Activated naive CD4-positive, alpha-beta T cell treated with anti-CD3 and anti-CD28 coated beads for 36 hours (primary cell): ENCODE data around the gene HNRNPA0. TPM values are rescaled to one million over a fixed set of nuclear protein-coding genes. Genes with fewer than 3 reads are reported as not detected.
"Not testable (repeated sequence)": the region's sequence is repeated elsewhere in the genome, so short reads cannot be mapped to it uniquely, and the experiment has no call there.

Experiments used
- CTCF ChIA-PET: fragments of 350-600 bp; sonication (Branson Sonifier 250); formaldehyde crosslinking; loops from one replicate; lab custom pipeline; 2021; ENCODE audit warnings: antibody characterized with exemption; lab: Charles Lee
- DNase-seq: peaks from one replicate; pipeline ENCODE4 v3.0.0-alpha.2; 2020
- H3K27ac Mint-ChIP-seq: one replicate; pipeline ENCODE4 v1.8.0; 2021; ENCODE audit warnings: mild to moderate bottlenecking, mixed read lengths
- H3K27me3 Mint-ChIP-seq: one replicate; pipeline ENCODE4 v1.8.0; 2021; ENCODE audit warnings: low read depth, mixed read lengths
- H3K36me3 Mint-ChIP-seq: one replicate; pipeline ENCODE4 v1.8.0; 2021; ENCODE audit warnings: low read depth, mixed read lengths
- H3K4me1 Mint-ChIP-seq: one replicate; pipeline ENCODE4 v1.8.0; 2021; ENCODE audit warnings: low read depth, mixed read lengths
- H3K4me3 Mint-ChIP-seq: one replicate; pipeline ENCODE4 v1.8.0; 2021; ENCODE audit warnings: mild to moderate bottlenecking, moderate library complexity, mixed read lengths
- H3K9me3 Mint-ChIP-seq: one replicate; pipeline ENCODE4 v1.8.0; 2021; ENCODE audit warnings: mixed read lengths
- intact Hi-C: fragments of 100-400 bp; cut with micrococcal nuclease; formaldehyde crosslinking; loops from one replicate; pipeline ENCODE4 v1.15.1; 2023
- total RNA-seq, 2 experiments: library from RNA; stranded (reverse); gene quantifications; one replicate each; pipeline ENCODE4 v1.2.3, GENCODE V29; 2021

The HNRNPA0 gene
- total RNA-seq, 2 experiments from 2014 or later: 27.2 to 28.6 TPM

DNA sequence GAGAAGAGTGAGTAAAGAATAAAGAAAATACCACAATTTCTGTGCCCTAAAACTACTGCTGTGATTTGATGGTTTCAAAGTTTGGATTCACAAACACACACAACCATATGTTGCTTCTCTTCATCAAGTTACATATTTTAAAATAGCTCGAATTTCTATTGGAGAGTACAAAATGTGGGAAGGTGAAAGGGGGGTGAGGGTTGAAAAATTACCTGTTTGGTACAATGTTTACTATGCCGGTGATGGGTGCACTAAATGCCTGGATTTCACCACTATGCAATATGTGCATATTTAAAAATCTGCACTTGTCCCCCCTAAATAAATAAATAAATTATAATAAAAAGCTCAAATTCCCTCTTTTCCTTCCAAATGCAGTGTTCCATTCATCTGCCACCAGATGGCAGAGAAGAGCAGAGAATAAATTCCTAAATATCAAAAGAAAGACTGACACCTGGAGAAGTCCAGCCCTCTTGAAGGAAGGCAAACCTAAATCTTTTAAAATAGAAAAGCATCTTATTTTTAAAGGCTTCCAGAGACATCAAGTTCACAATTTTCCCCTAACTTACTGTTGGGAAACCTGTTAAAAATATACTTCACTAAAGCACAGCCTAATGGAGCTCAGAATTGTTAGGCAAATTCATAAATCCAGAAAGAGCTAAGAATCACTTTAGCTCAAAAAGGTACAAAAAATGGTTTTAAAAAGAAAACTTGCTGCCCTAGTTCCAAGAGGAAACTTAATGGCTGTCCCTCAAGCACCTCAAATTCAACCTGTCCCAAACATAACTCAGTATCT lies 24.8 kb upstream of the HNRNPA0 start:
- Mint-ChIP-seq H3K4me1 (no peaks in the 10 kb centered on the region), H3K9me3 (no peaks in the 10 kb centered on the region), H3K36me3 (no peaks in the 10 kb centered on the region)

DNA sequence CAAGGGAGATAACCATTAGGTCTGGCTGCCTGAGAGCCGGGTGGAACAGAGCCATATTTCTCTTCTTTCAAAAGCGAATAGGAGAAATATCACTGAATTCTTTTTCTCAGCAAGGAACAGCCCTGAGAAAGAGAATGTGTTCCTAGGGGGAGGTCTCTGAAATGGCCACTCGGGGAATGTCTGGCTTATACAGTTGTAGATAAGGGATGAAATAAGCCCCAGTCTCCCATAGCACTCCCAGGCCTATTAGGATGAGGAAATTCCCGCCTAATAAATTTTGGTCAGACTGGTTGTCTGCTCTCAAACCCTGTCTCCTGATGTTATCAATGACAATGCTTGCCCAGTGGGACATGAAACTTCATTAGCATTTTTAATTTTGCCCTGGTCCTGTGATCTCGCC lies 13.8 kb upstream of the HNRNPA0 start:
- CTCF ChIA-PET, H3K4me3 Mint-ChIP-seq, H3K27ac Mint-ChIP-seq: not testable (repeated sequence)

More for the DNA sequence above, 24.8 kb upstream of the HNRNPA0 start:
- intact Hi-C loops: loop anchor here (1.0 kb wide), 3 partner anchors 257 to 354 kb away; no protein-coding TSS in a partner anchor
- no peak overlapping the region for H3K4me3 Mint-ChIP-seq
- H3K27ac Mint-ChIP-seq: no peak overlapping the region
- DNase-seq: no peak
- CTCF ChIA-PET: interaction anchor here (0.6 to 3.3 kb wide), 50 partner anchors 15 to 401 kb away, joined by 3 to 35 read pairs (median 4); partner anchors contain the start of genes FAM13B and PKD2L2
- H3K27me3 Mint-ChIP-seq: no peaks in the 10 kb centered on the region

GRCh38 chr5:137761566-137761965 lies 7.4 kb upstream of the HNRNPA0 start:
- intact Hi-C loops: no loop called here
- H3K27ac Mint-ChIP-seq: no peak overlapping the region
- DNase-seq: no peak
- H3K4me1 Mint-ChIP-seq: no peaks in the 10 kb centered on the region
- no peak overlapping the region for H3K4me3 Mint-ChIP-seq
- no peaks in the 10 kb centered on the region for H3K27me3 Mint-ChIP-seq
- H3K36me3 Mint-ChIP-seq: peaks cover under 1% of the 10 kb centered on the region
- CTCF ChIA-PET: interaction anchor here (1.0 to 2.1 kb wide), 2 partner anchors 17 to 21 kb away, joined by 3 to 6 read pairs; no protein-coding TSS in a partner anchor
- H3K9me3 Mint-ChIP-seq: no peaks in the 10 kb centered on the region

More for the DNA sequence above, 13.8 kb upstream of the HNRNPA0 start:
- H3K9me3 Mint-ChIP-seq: peaks cover 16% of the 10 kb centered on the region
- intact Hi-C loops, H3K36me3 Mint-ChIP-seq, DNase-seq, H3K27me3 Mint-ChIP-seq, H3K4me1 Mint-ChIP-seq: not testable (repeated sequence)

GRCh38 chr5:137760719-137761516 lies 6.8 kb upstream of the HNRNPA0 start:
- Mint-ChIP-seq H3K36me3 (no peaks in the 10 kb centered on the region), H3K27me3 (no peaks in the 10 kb centered on the region), H3K4me1 (no peaks in the 10 kb centered on the region), H3K9me3 (no peaks in the 10 kb centered on the region), H3K4me3 (no peak overlapping the region), H3K27ac (no peak overlapping the region)
- DNase-seq: no peak
- CTCF ChIA-PET: interaction anchor here (1.0 to 2.1 kb wide), 5 partner anchors 9 to 20 kb away, joined by 3 to 6 read pairs (median 3); no protein-coding TSS in a partner anchor
- intact Hi-C loops: no loop called here

GRCh38 chr5:137760294-137760693 lies 6.1 kb upstream of the HNRNPA0 start:
- no peak overlapping the region for H3K27ac Mint-ChIP-seq
- H3K4me3 Mint-ChIP-seq: no peak overlapping the region
- peaks cover under 1% of the 10 kb centered on the region for H3K4me1 Mint-ChIP-seq
- DNase-seq: no peak
- no peaks in the 10 kb centered on the region for H3K9me3 Mint-ChIP-seq
- H3K27me3 Mint-ChIP-seq: no peaks in the 10 kb centered on the region
- intact Hi-C loops: no loop called here
- H3K36me3 Mint-ChIP-seq: no peaks in the 10 kb centered on the region
- CTCF ChIA-PET: interaction anchor here (1.0 to 2.1 kb wide), 4 partner anchors 9 to 20 kb away, joined by 3 to 6 read pairs (median 4); no protein-coding TSS in a partner anchor

DNA sequence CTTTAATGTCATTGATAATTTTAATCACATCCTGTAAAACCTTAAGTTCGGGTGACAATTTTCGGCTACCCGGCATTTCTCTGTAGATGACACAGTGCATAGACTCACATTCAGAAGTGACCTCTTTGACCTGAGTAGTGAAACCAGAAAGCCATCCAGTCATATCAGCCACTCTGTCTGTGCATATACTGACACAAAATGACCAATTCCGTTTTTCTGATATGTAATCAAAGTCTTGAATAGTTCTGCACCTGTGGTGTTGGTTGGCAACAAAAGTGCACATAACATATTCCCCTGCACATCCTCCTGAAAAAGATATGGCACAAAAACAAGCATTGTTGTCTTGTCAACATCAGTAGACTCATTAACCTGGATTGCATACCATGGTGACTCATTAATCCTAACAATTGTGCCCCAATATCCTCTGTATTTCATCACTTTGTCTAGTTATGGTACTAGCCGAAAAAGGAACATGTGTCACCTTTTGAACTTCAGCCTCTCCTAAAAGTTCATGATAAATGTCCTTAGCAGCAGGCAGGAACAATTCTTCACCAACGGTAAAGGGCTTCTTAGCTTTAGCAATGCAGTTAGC lies 4.6 kb upstream of the HNRNPA0 start:
- Mint-ChIP-seq H3K4me3 (no peak overlapping the region), H3K4me1 (peaks cover 5% of the 10 kb centered on the region), H3K27me3 (no peaks in the 10 kb centered on the region), H3K9me3 (no peaks in the 10 kb centered on the region), H3K36me3 (peaks cover 2% of the 10 kb centered on the region), H3K27ac (no peak overlapping the region)
- CTCF ChIA-PET: interaction anchor here (1.7 kb wide), 1 partner anchor 21 kb away, joined by 3 read pairs; no protein-coding TSS in a partner anchor
- intact Hi-C loops: loop anchor here (10.0 kb wide), 1 partner anchor 1536 kb away; the partner anchor contains the start of gene MATR3
- no peak for DNase-seq

GRCh38 chr5:137758121-137758520 lies 4.0 kb upstream of the HNRNPA0 start:
- DNase-seq: no peak
- Mint-ChIP-seq H3K9me3 (no peaks in the 10 kb centered on the region), H3K4me1 (peaks cover 5% of the 10 kb centered on the region), H3K4me3 (no peak overlapping the region), H3K27me3 (no peaks in the 10 kb centered on the region), H3K27ac (no peak overlapping the region), H3K36me3 (peaks cover 9% of the 10 kb centered on the region)
- CTCF ChIA-PET: interaction anchor here (1.0 kb wide), 1 partner anchor 17 kb away, joined by 3 read pairs; no protein-coding TSS in a partner anchor
- intact Hi-C loops: loop anchor here (10.0 kb wide), 1 partner anchor 1537 kb away; the partner anchor contains the start of gene MATR3

GRCh38 chr5:137757634-137758033 lies 3.5 kb upstream of the HNRNPA0 start:
- peaks cover 14% of the 10 kb centered on the region for H3K36me3 Mint-ChIP-seq
- intact Hi-C loops: loop anchor here (10.0 kb wide), 1 partner anchor 1537 kb away; the partner anchor contains the start of gene MATR3
- H3K4me1 Mint-ChIP-seq: peaks cover 5% of the 10 kb centered on the region
- CTCF ChIA-PET: interaction anchor here (1.0 kb wide), 1 partner anchor 17 kb away, joined by 3 read pairs; no protein-coding TSS in a partner anchor
- H3K4me3 Mint-ChIP-seq: no peak overlapping the region
- H3K27ac Mint-ChIP-seq: no peak overlapping the region
- H3K9me3 Mint-ChIP-seq: no peaks in the 10 kb centered on the region
- DNase-seq: no peak
- H3K27me3 Mint-ChIP-seq: no peaks in the 10 kb centered on the region

GRCh38 chr5:137754961-137755762 lies 999 bp upstream of the HNRNPA0 start:
- no peaks in the 10 kb centered on the region for H3K27me3 Mint-ChIP-seq
- H3K4me1 Mint-ChIP-seq: peaks cover 18% of the 10 kb centered on the region
- H3K36me3 Mint-ChIP-seq: peaks cover 32% of the 10 kb centered on the region
- DNase-seq: no peak
- intact Hi-C loops: loop anchor here (1.0 to 10.0 kb wide), 11 partner anchors 18 to 1540 kb away; partner anchors contain the start of genes BRD8, CDC23, CDC25C and EGR1
- CTCF ChIA-PET: interaction anchor here (0.6 to 2.0 kb wide), 3 partner anchors 13 to 288 kb away, joined by 3 to 8 read pairs (median 3); no protein-coding TSS in a partner anchor
- H3K4me3 Mint-ChIP-seq: peak overlapping the region; percentile 92
- H3K27ac Mint-ChIP-seq: peak overlapping the region; percentile 98
- no peaks in the 10 kb centered on the region for H3K9me3 Mint-ChIP-seq

GRCh38 chr5:137753691-137754187 lies 424 bp downstream of the HNRNPA0 start:
- DNase-seq: no peak
- Mint-ChIP-seq H3K9me3 (no peaks in the 10 kb centered on the region), H3K4me1 (peaks cover 19% of the 10 kb centered on the region), H3K36me3 (peaks cover 32% of the 10 kb centered on the region), H3K27ac (peak overlapping the region; percentile 98), H3K27me3 (no peaks in the 10 kb centered on the region), H3K4me3 (peak overlapping the region; percentile 92)
- CTCF ChIA-PET: interaction anchor here (1.0 to 1.4 kb wide), 5 partner anchors 11 to 135 kb away, joined by 4 to 10 read pairs (median 6); partner anchors contain the start of gene PKD2L2
- intact Hi-C loops: loop anchor here (1.0 to 10.0 kb wide), 12 partner anchors 16 to 1541 kb away; partner anchors contain the start of genes BRD8, CDC23, CDC25C and EGR1
